NCI-H146 treated with DMSO at 0.1 percent for 48 hours (cell line): ENCODE results near the gene SUMO3.

ENCODE experiments used
- DNase-seq: peaks from one replicate; lab custom pipeline; 2025; ENCODE audit not compliant: unreplicated experiment; lab: John Stamatoyannopoulos, UW

The SUMO3 gene

DNA sequence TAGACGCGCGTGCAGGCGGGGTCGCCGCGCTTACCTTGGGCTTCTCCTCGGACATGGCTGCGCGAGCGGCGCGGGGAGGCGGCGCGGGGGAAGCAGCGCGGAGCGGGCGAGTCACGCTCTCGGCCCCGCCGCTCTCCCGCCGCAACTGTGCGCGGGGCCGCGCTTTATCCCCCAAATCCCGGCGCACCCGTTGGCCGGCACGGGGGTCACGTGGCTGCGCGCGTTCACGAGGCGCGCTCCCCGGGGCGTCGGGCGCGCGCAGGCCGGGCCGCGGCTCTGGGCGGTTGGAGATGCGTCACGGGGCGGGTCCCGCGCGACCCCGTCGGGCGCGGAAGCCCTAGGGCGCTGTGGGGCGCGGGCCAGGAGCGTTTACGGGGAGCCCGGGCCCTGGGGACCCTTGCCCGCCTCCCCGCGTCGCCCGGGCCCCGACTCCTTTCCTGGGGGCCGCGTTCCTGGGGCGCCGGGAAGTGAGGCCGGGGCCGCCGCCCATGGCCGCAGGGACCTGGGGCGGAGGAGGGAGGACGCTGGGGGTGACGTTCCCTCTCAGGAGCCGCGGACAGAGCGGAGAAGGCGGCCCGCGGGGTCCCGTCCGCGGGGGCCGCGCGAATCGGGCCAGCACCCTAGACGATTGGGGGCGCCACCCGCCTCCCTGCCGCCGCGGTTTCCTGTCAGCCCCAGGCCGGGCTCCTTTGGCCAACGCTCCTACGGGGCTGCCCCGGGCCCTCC is at the start of gene SUMO3:
TSS of gene SUMO3 (minus strand) at position 149 of the 726 bp plus-strand sequence. CDS start at position 55, 94 bp downstream.
- DNase-seq = no peak

DNA sequence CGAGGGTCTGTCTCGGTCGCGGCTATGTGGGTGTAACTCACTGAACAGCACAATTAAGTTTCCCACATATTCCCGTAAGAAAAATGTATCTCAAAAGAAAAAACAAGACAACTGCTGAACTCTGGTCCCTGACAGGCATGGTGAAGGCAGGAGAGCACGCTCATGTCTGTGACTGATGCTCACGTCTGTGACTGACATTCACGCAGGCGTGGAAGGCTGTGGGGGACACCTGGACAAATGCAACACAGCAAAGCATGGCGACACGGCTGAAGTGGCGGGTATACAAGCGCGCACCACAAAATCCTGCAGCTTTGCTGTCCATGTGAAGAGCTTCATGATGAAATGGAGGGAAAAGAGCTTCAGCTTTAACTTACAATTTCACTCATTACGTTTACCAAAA is 49.6 kb upstream of the SUMO3 start:
- no peak for DNase-seq

DNA sequence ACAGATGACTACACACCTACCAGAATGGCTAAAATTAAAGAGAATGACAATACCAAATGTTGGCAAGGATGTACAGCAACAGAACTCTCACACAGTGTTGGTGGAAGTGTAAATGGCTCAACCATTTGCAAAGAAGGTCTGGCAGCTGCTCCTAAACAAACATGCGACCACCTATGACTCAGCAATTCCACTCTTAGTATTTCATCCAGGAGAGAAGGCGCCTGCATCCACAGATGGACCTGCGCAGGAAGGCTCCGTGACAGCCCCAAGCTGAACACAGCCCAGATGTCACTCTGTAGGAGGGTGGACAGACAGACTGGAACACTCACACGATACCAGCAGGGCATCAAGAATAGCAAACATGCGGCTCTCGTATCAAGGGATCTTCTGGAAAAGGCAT is 48.9 kb upstream of the SUMO3 start:
- peak; percentile 10 for DNase-seq

DNA sequence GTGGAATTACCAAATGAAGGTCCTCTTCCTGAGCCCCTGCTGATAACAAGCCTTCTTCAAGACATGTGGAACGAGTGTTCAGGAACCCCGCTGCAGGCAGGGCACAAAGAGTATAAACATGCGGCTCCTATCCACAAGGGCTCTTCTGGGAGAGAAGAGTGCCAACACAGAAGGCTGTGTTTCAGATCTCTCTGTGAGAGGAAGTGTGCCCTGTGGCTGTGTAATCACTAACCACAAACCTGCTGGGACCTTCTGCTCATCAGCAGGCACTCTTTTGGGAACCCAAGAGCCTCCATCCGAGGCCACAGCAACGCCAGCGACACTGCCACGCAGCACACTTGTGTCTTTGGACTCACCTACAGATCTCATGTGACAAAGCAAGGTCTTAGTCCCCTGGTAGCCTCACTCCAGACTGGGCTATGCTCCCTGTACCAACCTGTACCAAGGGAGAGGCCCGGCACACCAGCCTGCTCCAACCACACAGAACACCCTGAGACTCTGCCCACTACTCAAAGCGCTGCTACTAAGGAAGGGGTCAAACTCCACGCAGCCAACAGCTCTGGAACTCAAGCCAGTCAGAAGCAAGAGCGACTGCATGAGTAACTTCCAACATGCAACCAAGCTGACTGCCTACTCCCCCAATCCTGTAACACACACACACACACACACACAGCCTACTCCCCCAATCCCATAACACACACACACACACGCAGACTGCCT is 47.9 kb upstream of the SUMO3 start:
- no peak for DNase-seq

DNA sequence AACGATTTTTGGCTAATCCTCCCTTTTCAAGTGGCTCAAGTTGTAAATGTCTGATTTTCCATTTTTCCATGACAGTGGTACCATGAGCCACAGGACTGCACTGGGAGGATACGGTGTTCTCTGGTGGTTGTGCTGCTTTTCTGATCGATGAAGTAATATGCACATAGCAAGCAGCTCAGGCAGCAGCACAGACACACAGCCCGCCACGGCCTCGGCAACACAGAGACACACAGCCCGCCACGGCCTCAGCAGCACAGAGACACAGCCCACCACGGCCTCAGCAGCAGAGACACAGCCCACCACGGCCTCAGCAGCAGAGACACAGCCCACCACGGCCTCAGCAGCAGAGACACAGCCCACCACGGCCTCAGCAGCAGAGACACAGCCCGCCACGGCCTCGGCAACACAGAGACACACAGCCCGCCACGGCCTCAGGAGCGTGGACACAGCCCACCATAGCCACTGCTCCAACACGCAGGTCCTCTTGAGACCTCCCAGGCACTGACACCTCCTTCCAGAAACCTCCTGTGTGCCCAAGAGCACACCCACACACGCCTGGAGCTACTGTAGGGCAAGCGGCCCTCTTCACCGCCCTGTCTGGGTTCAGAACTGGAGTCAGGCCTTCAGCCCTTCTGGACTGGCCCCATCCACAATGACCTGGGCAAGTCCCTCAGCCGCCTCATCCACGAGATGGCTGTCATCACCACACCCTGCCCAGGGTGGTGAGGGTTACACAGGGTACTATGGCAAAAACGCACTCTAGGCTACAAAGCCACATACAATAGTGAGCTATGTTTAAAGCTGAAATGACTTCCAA is 45.2 kb upstream of the SUMO3 start:
- no peak for DNase-seq

DNA sequence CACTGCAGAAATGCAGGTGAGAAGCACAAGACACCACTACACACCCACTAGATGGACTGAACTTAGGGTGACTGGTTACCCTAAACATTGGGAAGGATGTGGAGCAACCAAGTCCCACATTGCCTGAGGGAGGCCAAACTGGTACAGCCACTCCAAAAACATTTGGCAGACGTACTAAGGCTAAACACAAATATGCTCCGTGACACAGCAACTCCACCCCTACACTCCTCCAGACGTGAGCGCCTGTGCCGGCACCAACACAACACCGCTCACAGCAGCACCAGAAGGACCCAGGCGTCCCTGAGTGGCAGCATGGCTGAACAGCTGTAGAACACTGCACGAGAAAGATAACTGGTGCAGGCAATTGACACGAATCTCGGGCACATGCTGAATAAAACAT is 40.9 kb upstream of the SUMO3 start:
- no peak for DNase-seq

DNA sequence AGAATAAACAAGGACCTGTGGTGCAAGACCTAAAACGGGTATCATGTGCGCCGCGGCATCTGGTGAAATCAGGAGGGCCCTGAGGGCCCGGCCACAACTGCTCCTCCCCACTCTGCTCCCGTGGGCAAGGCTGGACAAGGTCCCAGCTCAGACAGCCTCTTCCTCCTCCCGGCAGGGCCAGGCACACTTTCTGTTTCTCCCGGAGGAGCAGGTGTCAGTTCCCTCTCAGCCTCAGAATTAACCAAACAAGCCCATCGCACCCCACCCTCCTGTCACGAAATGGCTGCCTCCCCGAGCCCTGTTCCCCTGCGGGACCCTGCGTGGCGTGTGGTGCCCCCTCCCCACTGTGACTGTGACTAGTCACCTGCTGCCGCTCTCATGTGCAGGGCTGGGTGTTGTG is 40.4 kb upstream of the SUMO3 start:
- no peak for DNase-seq

DNA sequence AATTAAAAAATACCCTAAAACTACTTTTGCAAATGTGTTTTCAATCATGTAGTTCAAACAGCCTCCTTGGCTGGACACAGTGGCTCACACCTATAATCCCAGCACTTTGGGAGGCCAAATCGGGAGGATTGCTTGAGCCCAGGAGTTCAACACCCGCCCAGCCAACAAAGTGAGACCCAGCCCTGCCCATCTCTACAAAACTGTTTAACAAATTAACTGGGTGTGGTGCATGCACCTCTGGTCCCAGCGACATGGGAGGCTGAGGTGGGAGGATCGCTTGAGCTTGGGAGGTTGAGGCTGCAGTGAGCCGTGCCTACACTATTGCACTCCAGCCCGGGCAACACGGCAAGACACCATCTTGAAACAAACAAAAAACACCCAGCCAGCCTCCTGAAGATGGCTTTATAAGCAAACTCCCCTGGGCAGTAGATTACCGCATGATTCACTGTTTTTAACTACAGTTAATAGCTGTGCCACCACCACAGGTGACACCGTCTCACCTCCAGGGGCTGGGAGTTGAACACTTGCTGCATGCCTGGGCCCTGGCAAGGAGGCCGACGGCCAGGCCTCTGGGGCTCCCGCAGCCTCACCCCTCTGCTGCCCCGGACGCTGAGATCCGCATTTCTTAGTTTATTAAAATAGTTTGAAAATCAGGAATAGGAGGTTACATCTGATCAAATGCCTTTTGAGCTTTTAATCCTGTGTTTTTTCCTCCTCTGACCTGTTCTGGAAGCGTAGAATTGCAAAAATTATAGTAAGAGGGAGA is 39.4 kb upstream of the SUMO3 start:
- DNase-seq = no peak

DNA sequence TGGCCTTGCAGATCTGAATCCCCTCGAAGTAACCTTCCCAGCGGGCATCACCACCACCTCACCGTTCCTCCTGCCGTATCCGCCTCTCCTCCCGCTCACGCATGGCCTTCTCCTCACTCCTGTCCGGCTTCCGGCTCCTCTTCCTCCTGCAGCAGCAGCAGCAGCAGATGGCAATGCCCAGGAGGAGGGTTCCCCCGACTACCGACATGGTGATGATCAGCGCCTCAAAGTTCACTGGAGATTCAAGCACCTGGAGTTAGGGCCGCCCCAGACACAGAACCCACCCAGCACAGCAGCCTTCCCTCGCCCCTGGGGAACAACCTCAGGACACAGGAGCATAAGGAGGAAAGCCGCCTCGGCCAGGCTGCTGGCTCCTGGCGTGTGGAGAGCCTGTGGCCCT is 38.3 kb upstream of the SUMO3 start:
- no peak for DNase-seq

DNA sequence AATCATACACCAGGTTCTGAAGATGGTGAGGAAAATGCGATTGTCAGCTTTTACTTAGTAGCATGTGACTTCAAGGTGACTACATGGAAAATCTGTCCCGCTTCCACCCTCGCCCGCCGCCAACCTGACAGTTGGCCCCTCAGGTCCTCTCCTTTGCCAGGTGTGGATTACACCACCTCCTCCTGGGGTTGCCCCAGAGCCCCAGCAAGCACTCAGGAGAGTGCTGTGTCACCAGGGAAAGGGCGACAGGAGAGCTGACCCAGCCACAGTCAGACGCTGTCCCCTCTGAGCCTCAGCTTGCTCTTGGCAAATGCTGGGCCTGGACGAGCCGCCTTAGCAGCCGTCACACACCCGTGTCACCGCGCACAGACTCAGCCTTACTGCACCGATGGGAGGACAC is 37.7 kb upstream of the SUMO3 start:
- no peak for DNase-seq

DNA sequence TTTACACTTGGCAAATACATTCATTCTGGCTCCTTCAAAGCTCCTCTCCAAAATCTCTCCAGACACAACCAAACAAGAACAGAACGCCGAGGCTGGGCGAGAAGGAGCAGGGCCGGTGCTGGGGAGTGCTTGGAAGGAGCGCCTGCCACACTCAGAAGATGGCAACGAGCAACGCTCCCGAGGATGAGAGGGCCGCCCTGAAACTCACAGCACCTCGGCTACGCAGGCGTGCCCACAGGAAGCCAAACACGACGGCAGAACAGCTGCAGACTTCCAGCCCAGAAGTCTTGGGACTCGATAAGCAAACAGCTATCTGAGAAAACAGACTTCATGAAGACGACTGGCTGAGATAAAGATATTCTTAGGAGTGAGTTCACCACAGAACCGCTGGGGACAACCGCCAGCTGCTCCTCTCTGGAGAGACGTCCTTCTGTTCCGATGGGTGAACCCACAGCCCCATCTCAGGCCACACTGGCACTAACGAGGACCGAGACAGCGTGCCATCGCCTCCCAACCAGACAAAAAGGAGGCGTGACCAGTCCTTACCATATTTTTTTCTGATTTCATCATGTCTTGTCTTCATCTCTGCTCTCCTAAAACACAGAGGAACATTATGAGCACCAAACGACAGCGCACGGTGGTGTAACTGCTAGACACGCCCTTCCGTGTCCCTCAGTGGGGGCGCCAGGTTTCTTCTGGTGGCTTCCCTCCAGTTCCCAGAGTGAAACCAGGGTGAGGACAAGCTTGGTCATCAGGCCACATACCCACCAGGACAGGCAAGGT is 37.0 kb upstream of the SUMO3 start:
- DNase-seq = no peak

DNA sequence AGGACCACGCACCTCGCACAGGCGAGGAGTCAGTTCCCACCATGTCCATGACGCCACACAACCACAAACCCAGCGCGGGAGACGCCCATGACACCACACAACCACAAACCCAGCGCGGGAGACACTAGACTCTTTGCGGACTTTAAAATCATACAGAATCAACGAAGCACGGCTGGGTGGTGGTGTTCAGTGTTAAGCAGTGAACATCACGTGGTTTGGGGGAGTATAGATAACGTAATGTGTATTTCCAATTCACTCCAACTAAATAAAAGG is 36.5 kb upstream of the SUMO3 start:
- DNase-seq = no peak

DNA sequence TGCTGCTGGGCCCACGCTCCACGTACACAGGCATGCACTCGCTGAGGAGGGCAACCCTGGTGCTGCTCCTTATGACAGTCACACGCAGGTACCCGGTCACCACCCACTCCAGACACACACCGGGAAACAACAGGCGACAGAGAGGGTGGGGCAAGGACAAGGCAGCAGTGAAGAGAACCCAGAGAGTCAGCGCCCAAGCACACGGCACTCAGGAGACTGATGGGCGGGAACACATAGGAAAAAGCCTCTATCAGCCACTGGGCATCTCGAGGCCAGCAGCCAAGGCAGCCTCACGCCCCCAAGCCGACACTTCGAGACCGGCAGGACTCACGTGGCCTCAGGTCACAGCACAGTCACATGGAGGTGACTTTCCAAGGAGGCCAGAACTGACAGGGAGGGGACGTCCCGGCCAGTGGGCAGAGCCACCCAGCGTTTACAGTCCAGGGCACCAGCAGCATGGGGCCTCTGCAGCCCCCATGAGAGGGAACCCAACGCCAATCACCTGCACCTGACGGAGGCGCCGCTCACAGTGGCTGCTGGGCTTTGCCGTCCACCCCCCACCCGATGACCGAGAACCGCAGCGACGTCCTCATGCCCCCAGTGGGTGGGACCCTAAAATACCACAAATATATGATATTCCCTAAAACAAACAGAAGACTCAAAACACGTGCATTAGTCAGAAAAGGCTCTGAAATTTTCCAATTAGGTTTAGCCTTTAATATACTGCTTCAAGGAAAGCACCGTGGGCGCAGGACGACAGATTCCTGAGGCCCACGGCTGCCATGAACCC is 35.9 kb upstream of the SUMO3 start:
- DNase-seq = no peak

DNA sequence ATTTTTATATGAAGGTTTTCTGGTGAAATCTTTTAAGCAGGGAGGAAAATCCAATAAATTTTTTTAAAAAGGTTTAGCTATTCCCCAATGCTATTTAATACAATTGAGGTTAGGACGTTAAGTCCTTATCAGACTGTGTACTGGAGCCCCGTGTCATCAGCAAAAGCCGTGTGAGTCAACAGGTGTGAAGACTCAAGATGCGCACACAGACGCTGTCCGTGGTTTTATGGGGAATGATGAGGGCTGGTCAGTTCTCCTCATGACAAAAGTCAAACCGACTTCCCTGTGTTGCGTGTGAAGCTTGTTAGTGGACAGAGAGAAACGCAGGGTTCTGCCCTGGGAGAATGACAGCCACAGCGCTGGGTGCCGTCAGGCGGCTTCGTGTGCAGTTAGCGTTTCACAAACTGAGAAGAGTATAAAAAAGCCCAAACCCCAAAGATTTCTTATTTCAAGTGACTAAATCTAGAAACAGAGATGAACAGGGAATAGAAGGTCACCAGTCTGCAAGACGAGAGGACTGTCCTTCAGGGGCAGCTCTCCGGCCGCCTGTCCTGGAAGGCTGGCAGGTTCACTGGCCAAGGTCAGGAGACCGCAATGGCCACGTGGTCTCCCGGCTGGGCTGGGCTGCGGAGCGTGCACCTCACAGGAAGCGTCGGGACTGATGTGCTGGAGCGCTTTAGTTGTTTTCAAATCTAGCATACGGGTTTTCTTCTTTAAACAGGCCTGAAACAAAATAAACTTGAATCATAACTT is 33.2 kb upstream of the SUMO3 start:
- no peak for DNase-seq

DNA sequence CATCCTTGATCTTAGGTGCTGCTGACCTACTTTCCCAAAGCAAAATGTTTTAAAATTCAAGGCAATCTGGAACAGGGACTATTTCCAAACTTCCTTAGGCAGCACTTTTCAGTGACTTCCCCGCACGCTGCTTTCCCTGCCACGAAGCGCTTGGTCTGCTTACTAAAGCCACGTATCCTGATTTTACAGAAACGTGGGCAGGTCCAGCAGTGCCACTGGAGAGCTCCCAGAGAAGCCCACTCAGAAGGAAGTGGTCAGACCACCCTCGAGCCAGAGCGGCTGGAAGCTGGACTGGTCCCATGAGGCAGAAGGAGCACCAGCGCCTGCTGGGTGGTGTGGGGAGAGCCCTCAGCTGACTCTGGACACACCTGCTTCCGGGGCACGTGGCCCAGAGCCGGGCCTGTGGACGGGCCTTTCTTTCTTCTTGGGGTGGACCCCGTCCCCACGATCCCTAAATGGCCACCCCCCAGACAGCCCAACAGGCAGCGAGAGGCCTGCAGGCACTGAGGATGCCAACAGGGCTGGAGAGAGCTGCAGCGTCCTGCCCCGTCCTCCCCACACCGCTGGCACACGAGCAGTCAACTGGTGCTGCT is 32.4 kb upstream of the SUMO3 start:
- DNase-seq = no peak

DNA sequence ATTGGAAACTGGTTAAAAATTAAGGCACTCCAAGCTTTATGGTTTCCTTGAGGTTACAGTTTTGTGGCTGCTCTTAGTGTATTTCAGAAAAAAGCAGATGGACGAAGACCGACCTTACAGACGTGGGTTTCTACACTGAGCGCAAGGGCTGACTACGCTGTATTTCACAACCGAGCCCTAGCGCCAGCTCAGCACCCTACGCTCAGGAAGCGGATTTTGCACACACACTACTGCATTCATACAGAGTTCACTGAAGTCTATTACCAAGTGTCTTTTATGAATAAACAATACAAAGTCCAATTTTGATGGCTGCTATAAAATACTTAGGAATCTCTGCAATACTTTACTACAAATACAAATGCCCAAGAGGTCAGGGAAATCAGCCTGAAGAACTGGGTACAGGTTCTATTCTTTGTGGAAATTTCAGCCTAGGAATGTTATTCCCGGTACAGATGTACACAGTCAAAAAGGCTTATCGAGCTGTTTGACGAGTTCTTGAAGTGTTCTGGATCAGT is 31.8 kb upstream of the SUMO3 start:
- DNase-seq = no peak

DNA sequence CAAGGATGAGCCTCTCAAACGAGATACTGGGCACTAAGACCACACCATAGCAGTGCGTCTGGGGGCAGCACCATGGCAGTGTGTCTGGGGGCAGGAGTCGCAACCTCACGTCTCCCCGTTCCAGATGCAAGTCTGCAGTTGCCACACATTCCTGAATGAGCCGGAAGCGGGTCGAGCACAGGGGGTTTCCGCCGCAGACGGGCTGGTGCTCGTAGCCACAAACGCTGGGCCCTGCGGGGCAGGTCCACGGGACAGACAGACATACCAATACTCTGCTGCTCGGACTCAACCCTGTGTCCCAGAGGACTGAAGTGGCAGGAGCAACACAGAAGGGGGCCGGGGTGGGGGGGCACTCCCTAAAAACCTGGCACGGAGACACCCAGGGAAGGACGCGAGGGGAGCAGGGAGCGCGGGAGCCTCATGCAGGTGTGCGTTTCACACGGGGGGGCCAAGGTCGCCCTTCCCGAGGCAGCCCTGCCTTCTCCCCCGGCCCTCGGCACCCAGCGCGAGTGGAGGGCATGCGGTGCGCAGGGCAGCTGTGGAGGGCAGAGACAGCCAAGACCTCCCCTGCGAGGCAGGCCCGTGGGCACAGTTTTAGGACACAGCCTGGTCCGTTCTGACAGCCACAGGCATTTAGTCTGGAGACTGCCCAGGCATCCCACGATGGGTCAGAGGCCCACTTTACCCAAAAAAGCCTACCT is 31.1 kb upstream of the SUMO3 start:
- no peak for DNase-seq
